ENCODE data around the gene VWA8.

GRCh38 chr13:41633776-41634175 lies 327.1 kb downstream of the VWA8 start:
- TF ChIP-seq, protein P1, sequence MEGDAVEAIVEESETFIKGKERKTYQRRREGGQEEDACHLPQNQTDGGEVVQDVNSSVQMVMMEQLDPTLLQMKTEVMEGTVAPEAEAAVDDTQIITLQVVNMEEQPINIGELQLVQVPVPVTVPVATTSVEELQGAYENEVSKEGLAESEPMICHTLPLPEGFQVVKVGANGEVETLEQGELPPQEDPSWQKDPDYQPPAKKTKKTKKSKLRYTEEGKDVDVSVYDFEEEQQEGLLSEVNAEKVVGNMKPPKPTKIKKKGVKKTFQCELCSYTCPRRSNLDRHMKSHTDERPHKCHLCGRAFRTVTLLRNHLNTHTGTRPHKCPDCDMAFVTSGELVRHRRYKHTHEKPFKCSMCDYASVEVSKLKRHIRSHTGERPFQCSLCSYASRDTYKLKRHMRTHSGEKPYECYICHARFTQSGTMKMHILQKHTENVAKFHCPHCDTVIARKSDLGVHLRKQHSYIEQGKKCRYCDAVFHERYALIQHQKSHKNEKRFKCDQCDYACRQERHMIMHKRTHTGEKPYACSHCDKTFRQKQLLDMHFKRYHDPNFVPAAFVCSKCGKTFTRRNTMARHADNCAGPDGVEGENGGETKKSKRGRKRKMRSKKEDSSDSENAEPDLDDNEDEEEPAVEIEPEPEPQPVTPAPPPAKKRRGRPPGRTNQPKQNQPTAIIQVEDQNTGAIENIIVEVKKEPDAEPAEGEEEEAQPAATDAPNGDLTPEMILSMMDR (IDR thresholded peaks at IDR 0.05), result no peak
- no peak for TF ChIP-seq POLR2A (IDR thresholded peaks at IDR 0.05)
